HFF-Myc (cell line): ENCODE results near the gene RNASE8.
A peak's percentile ranks its signal among the peaks of the same experiment; 100 is the strongest.
"Not testable (repeated sequence)": the region's sequence is repeated elsewhere in the genome, so short reads cannot be mapped to it uniquely, and the experiment has no call there.

Experiments
- DNase-seq: peaks from one replicate; pipeline ENCODE4 v3.0.0-alpha.2; 2011; ENCODE audit warnings: low read depth; ENCODE audit errors: extremely low read depth
- H3K4me3 ChIP-seq: replicated peaks from 2 replicates; pipeline ENCODE4 v1.5.1; 2011; ENCODE audit warnings: low read depth, mild to moderate bottlenecking, control low read depth, low read length
- TF ChIP-seq, protein P1 (sequence below): IDR thresholded peaks from 2 replicates; pipeline ENCODE4 v1.5.1; 2012; ENCODE audit warnings: mild to moderate bottlenecking, low read depth, low read length, control low read depth; ENCODE audit errors: missing control alignments

Gene RNASE8

GRCh38 chr14:21037156-21037555 is 20.5 kb upstream of the RNASE8 start:
- H3K4me3 ChIP-seq, result no peak overlapping the region
- TF ChIP-seq, protein P1, sequence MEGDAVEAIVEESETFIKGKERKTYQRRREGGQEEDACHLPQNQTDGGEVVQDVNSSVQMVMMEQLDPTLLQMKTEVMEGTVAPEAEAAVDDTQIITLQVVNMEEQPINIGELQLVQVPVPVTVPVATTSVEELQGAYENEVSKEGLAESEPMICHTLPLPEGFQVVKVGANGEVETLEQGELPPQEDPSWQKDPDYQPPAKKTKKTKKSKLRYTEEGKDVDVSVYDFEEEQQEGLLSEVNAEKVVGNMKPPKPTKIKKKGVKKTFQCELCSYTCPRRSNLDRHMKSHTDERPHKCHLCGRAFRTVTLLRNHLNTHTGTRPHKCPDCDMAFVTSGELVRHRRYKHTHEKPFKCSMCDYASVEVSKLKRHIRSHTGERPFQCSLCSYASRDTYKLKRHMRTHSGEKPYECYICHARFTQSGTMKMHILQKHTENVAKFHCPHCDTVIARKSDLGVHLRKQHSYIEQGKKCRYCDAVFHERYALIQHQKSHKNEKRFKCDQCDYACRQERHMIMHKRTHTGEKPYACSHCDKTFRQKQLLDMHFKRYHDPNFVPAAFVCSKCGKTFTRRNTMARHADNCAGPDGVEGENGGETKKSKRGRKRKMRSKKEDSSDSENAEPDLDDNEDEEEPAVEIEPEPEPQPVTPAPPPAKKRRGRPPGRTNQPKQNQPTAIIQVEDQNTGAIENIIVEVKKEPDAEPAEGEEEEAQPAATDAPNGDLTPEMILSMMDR, result no peak
- DNase-seq, result no peak

DNA sequence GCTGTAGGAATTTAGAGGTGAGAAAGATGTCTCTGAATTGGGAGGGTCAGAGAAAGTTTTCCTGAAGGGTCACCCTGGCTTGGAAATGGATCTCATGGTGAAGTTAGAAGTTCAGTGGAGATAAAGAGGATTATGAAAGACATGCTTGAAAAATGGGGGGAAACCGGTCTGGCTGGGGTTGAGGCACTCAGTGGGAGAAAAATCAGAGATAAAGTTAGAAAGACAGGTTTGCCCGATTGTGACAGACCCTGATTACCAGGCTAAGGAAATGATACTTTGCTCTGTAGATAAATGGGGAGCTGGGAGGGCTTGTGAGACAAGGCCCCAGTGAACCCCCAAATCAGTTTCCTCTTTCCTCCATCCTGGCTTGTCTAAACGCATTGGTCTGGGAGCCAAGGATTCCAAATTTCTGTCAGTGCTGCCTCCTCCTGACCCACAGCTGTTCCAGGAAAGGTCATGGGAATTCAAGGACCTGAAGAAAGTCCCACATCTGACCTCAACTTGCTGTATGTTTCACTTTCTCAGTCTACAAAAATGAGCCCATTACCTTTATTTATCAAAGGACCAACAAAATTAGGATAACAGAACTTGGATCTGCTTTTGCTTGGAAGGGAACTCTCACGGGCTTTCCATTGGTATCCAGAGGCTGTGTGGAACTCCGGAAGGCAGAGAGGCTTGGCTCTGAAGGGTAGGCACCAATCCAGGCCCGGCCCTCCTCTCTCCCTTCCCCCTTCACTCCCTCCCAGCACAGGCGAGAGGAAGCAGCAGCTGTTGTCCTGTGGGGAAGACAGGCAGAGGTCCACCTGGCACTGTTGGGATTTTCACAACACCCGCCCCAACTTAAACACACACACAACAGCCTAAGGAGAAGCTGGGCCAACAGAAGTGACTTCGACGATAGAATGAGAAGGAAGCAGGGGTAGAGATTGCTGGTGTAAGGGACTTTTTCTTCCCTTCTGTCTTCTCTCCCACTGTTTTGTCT is 18.9 kb upstream of the RNASE8 start:
- TF ChIP-seq, protein P1, result no peak
- no peak overlapping the region for H3K4me3 ChIP-seq
- no peak for DNase-seq

GRCh38 chr14:21039585-21040369 is 17.8 kb upstream of the RNASE8 start:
- H3K4me3 ChIP-seq, result no peak overlapping the region
- DNase-seq, result no peak
- TF ChIP-seq, protein P1, result peak; percentile 63

DNA sequence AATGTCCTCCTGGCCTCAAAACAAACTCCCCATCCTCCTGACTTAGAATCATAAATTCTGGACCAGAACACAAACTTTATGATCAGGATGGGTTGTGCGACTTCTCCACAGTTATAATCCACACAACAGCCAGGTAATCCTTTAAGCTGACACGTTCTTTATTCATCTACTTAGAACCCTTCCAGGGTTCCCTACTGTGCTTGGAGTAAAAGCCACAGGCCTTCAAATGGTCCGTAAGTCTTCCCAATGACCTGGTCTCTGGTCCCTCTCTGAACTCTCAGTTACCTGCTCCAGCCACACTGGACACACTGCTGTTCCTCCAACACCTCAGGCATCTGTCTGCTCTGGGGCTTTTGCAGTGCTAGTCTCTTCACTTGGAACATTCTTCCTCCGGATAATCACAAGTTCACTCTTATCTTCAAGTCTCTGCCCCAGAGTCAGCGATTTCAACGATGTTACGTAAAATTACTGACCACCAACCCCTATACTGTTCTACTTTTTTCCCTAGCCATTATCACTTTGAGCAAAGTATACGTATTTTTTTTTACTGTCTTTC is 17.2 kb upstream of the RNASE8 start:
- TF ChIP-seq, protein P1, result no peak
- no peak overlapping the region for H3K4me3 ChIP-seq
- no peak for DNase-seq

DNA sequence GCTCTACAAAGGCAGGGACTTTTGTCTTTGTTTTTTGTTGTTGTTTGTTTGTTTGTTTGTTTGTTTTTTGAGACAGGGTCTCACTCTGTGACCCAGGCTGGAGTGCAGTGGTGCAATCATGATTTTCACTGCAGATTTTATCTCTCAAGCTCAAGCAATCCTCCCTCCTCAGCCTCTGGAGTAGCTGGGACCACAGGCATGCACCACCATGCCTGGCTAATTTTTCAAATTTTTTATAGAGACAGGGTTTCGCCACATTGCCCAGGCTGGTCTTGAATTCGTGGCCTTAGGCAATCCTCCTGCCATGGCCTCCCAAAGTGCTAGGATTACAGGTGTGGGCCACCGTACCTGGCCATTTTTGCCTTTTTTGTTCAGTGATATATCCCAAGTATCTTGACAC is 16.7 kb upstream of the RNASE8 start:
- not testable (repeated sequence) for H3K4me3 ChIP-seq, DNase-seq

- H3K4me3 ChIP-seq, result no peak within 1 kb of the TSS
- no peak for DNase-seq
- TF ChIP-seq, protein P1, result no peak
Measured at GRCh38 chr14:21041676-21042433, 15.8 kb upstream of the RNASE8 start, which contains the start of gene RNASE7. TSS of gene RNASE7 (plus strand) at chr14:21042362. CDS start at chr14:21042993, 631 bp downstream.
